GM12878 (cell line): Measurements from ENCODE around the gene TP53RK. TPM values are rescaled to one million over a fixed set of nuclear protein-coding genes. Genes with fewer than 3 reads are reported as not detected.

Experiments used
- ATAC-seq: fragments of 200-7000 bp; cut with Tn5 transposase; 3 replicates; pipeline ENCODE4 v1.9.1; 2020; ENCODE audit warnings: mild to moderate bottlenecking, moderate library complexity
- BruUV-seq: library from RNA; stranded (reverse); fragments of 400-500 nt; replicated peaks from 2 replicates; lab custom pipeline; 2021; lab: Mats Ljungman, UMichigan
- CTCF ChIA-PET: fragments of 300-600 bp; sonication (Branson Sonifier 250); formaldehyde crosslinking; extraction: SDS; loops from one replicate; lab custom pipeline; 2021; ENCODE audit warnings: inconsistent platforms; lab: Yijun Ruan, JAX
- POLR2A ChIA-PET: fragments of 350-600 bp; formaldehyde crosslinking; extraction: SDS; loops from one replicate; lab custom pipeline; 2021; ENCODE audit warnings: inconsistent platforms; lab: Charles Lee
- RAD21 ChIA-PET: fragments of 300-600 bp; sonication (Branson Sonifier 250); formaldehyde crosslinking; loops from one replicate; lab custom pipeline; 2023; ENCODE audit warnings: antibody characterized with exemption; ENCODE audit not compliant: unreplicated experiment; lab: Charles Lee
- SMC1A ChIA-PET: fragments of 300-600 bp; sonication (Branson Sonifier 250); formaldehyde crosslinking; loops from one replicate; lab custom pipeline; 2023; ENCODE audit not compliant: unreplicated experiment, uncharacterized antibody; lab: Charles Lee
- DNase-seq: peaks from one replicate; pipeline ENCODE4 v3.0.0-alpha.2; 2011; ENCODE audit warnings: low read depth, low spot score
- FAIRE-seq: peaks from 3 replicates; lab custom pipeline; 2011; peaks lifted over from hg19 to GRCh38; lab: Jason Lieb, UNC
- H2AFZ ChIP-seq: 2 replicates; pipeline ENCODE4 v1.6.0; 2011; ENCODE audit warnings: low read depth, low read length, control low read depth; ENCODE audit not compliant: control insufficient read depth
- H3K27ac ChIP-seq: 2 replicates; pipeline ENCODE4 v1.5.1; 2011; ENCODE audit warnings: control low read depth; ENCODE audit not compliant: control insufficient read depth, insufficient read depth
- H3K27me3 ChIP-seq, 2 experiments: replicated peaks in 1 of 2; 2 replicates each; pipeline versions ENCODE4 v1.6.0 to v1.6.1; 2011; ENCODE audit warnings: low read length in 1 of 2; ENCODE audit not compliant: control insufficient read depth in 2 of 2, insufficient read depth in 2 of 2
- H3K36me3 ChIP-seq, 2 experiments: 2 replicates each; pipeline ENCODE4 v1.5.1; 2011; ENCODE audit warnings: low read length in 1 of 2; ENCODE audit not compliant: control insufficient read depth in 2 of 2, insufficient read depth in 2 of 2
- H3K4me1 ChIP-seq: 2 replicates; pipeline ENCODE4 v1.6.1; 2011; ENCODE audit warnings: mild to moderate bottlenecking, low read length, moderate library complexity, mixed read lengths; ENCODE audit not compliant: control insufficient read depth, insufficient read depth
- H3K4me2 ChIP-seq: 2 replicates; pipeline ENCODE4 v1.6.0; 2011; ENCODE audit warnings: control low read depth; ENCODE audit not compliant: control insufficient read depth, insufficient read depth
- H3K4me3 ChIP-seq: fragments of 200-600 bp; sonication (generic); 2 replicates; pipeline ENCODE4 v1.5.1; 2016
- H3K79me2 ChIP-seq: 2 replicates; pipeline ENCODE4 v1.6.0; 2011; ENCODE audit warnings: low read length; ENCODE audit not compliant: control insufficient read depth, insufficient read depth
- H3K9ac ChIP-seq: 2 replicates; pipeline ENCODE4 v1.8.0; 2011; ENCODE audit warnings: low read length, control low read depth, mixed read lengths; ENCODE audit not compliant: control insufficient read depth, insufficient read depth
- H3K9me3 ChIP-seq: replicated peaks from 3 replicates; pipeline ENCODE4 v1.5.1; 2011; ENCODE audit warnings: mild to moderate bottlenecking, low read length; ENCODE audit not compliant: control insufficient read depth, insufficient read depth
- H4K20me1 ChIP-seq: 2 replicates; pipeline ENCODE4 v1.6.0; 2011; ENCODE audit not compliant: control insufficient read depth, insufficient read depth
- CEBPZ ChIP-seq: fragments of 150-350 bp; IDR thresholded peaks from 2 replicates; pipeline ENCODE4 v1.6.1; 2016; ENCODE audit warnings: low read depth, low read length
- E2F8 ChIP-seq: fragments of 450-650 bp; IDR thresholded peaks from 2 replicates; pipeline ENCODE4 v1.6.1; 2018; ENCODE audit warnings: mild to moderate bottlenecking, low read depth, moderate library complexity; ENCODE audit not compliant: partially characterized antibody
- IKZF1 ChIP-seq: fragments of 450-650 bp; conservative IDR thresholded peaks from 2 replicates; pipeline ENCODE4 v1.6.1; 2017; ENCODE audit warnings: antibody characterized with exemption, mild to moderate bottlenecking
- MXI1 ChIP-seq: fragments of 150-350 bp; IDR thresholded peaks from 2 replicates; pipeline ENCODE4 v1.6.1; 2011; ENCODE audit warnings: low read depth, mild to moderate bottlenecking, inconsistent platforms, low read length, improper control_type of control experiment
- PBX3 ChIP-seq: IDR thresholded peaks from 2 replicates; pipeline ENCODE4 v1.6.1; 2011; ENCODE audit warnings: mild to moderate bottlenecking, low read depth, low read length, moderate library complexity; ENCODE audit not compliant: insufficient replicate concordance
- RUNX3 ChIP-seq: IDR thresholded peaks from 2 replicates; pipeline ENCODE4 v1.6.1; 2012; ENCODE audit warnings: low read length, inconsistent platforms
- SMAD1 ChIP-seq: fragments of 450-650 bp; IDR thresholded peaks from 2 replicates; pipeline ENCODE4 v1.6.1; 2018; ENCODE audit warnings: mild to moderate bottlenecking, low read depth; ENCODE audit not compliant: partially characterized antibody
- TCF3 ChIP-seq: IDR thresholded peaks from 2 replicates; pipeline ENCODE4 v1.6.1; 2012; ENCODE audit warnings: low read depth, mild to moderate bottlenecking, low read length, borderline replicate concordance; ENCODE audit not compliant: insufficient read depth
- WGBS: methylation state at CpG from one replicate; pipeline ENCODE4 v1.1.6; 2016; ENCODE audit warnings: low lambda C conversion rate; ENCODE audit not compliant: insufficient replicate concordance, insufficient coverage; ENCODE audit errors: missing lambda C conversion rate; 5-methylcytosine and 5-hydroxymethylcytosine counted together
- in situ Hi-C: fragments of 300-500 bp; cut with MboI; formaldehyde crosslinking; loops from 9 replicates; pipeline ENCODE4 v1.14.3; 2018; ENCODE audit warnings: mixed read lengths
- intact Hi-C: fragments of 100-400 bp; cut with micrococcal nuclease; formaldehyde crosslinking; loops from one replicate; pipeline ENCODE4 v1.14.2; 2022; ENCODE audit not compliant: unreplicated experiment
- polyA plus RNA-seq, 11 experiments: library from polyadenylated mRNA; depleted of rRNA in 4 of 11; unstranded in 6 of 11; stranded (reverse) in 5 of 11; fragments of >200 nt; fragmentation: Nextera tagmentation in 4 of 11; fragmentation: Illumina TruSeq in 1 of 11; extraction: Ambion mirVana in 4 of 11; extraction: Trizol in 1 of 11; gene quantifications; 1 replicate in 1 of 11; 2 replicates in 10 of 11; pipeline versions ENCODE4 v1.2.1 to v1.2.3, GENCODE V29; 2011 to 2016; ENCODE audit warnings: inconsistent platforms in 2 of 11, missing spikeins in 2 of 11, low read depth in 1 of 11
- total RNA-seq, 4 experiments: library from RNA; depleted of rRNA in 3 of 4; stranded (reverse); fragments of >200 nt in 3 of 4; fragmentation: Illumina TruSeq in 1 of 4; extraction: Trizol in 1 of 4; gene quantifications; 2 replicates each; pipeline versions ENCODE4 v1.2.1 to v1.2.3, GENCODE V29; 2013 to 2021

The TP53RK gene
- total and polyA plus RNA-seq, 10 of the 15 experiments (the other 5 are each of a cell fraction or from before 2014, with no cell fraction given), result 3.8 to 23.1 (median 16.1) TPM

- H2AFZ ChIP-seq, result no peak overlapping the region
- H3K9me3 ChIP-seq, result no peaks in the 10 kb centered on the region
- no peak overlapping the region for H3K9ac ChIP-seq
- no peak for FAIRE-seq
- POLR2A ChIA-PET, result no interaction called here
- H3K36me3 ChIP-seq, result no peaks in the 10 kb centered on the region
- CTCF ChIA-PET, result no interaction called here
- DNase-seq, result no peak
- H3K4me2 ChIP-seq, result no peak overlapping the region
- no peak for ATAC-seq
- no peaks in the 10 kb centered on the region; a peak in 1 of 4 replicates for H3K27me3 ChIP-seq
- WGBS, result 49% methylated on average over 3 of the region's 3 CpGs
- BruUV-seq, result no TSS peak
- H3K79me2 ChIP-seq, result no peaks in the 10 kb centered on the region
- RAD21 ChIA-PET, result no interaction called here
- SMC1A ChIA-PET, result no interaction called here
- no peak for TF ChIP-seq RUNX3
- no peaks in the 10 kb centered on the region for H4K20me1 ChIP-seq
- H3K27ac ChIP-seq, result no peak overlapping the region
- in situ Hi-C loops, result no loop called here
- H3K4me3 ChIP-seq, result no peak overlapping the region
- intact Hi-C loops, result no loop called here
- H3K4me1 ChIP-seq, result no peaks in the 10 kb centered on the region
These were observed 25.7 kb downstream of the TP53RK start for GRCh38 chr20:46663531-46663930.

GRCh38 chr20:46661659-46662058 lies 27.6 kb downstream of the TP53RK start:
- ChIA-PET SMC1A (no interaction called here), POLR2A (no interaction called here), CTCF (interaction anchor here (0.8 to 1.0 kb wide), 2 partner anchors 17 to 44 kb away, joined by 3 to 4 read pairs; no protein-coding TSS in a partner anchor), RAD21 (no interaction called here)
- H3K27ac ChIP-seq, result no peak overlapping the region
- no peak overlapping the region for H3K9ac ChIP-seq
- H3K27me3 ChIP-seq, result no peaks in the 10 kb centered on the region; a peak in 1 of 4 replicates
- H2AFZ ChIP-seq, result no peak overlapping the region
- no peak for DNase-seq
- ATAC-seq, result no peak
- H3K4me2 ChIP-seq, result no peak overlapping the region
- WGBS, result 85% methylated on average over 1 of the region's 1 CpG
- no peaks in the 10 kb centered on the region for H3K79me2 ChIP-seq
- no peaks in the 10 kb centered on the region for H4K20me1 ChIP-seq
- no peaks in the 10 kb centered on the region for H3K36me3 ChIP-seq
- intact Hi-C loops, result no loop called here
- in situ Hi-C loops, result no loop called here
- no peaks in the 10 kb centered on the region for H3K9me3 ChIP-seq
- H3K4me3 ChIP-seq, result no peak overlapping the region
- no peaks in the 10 kb centered on the region for H3K4me1 ChIP-seq
- no TSS peak for BruUV-seq
- no peak for FAIRE-seq
- TF ChIP-seq CEBPZ, result no peak
- TF ChIP-seq TCF3, result no peak
- no peak for TF ChIP-seq MXI1
- TF ChIP-seq SMAD1, result no peak
- TF ChIP-seq E2F8, result no peak
- TF ChIP-seq PBX3, result no peak
- TF ChIP-seq IKZF1, result no peak
